IPS-18c (cell line): ENCODE data around the gene FIGNL2.

Experiments used
- H3K4me3 ChIP-seq: 2 replicates; pipeline ENCODE4 v1.7.0; 2013; ENCODE audit warnings: low read depth, mild to moderate bottlenecking, low read length, moderate library complexity; ENCODE audit not compliant: insufficient read depth
- H3K9me3 ChIP-seq: one replicate; pipeline ENCODE4 v1.6.1; 2013; ENCODE audit warnings: mild to moderate bottlenecking, low read length, moderate library complexity; ENCODE audit not compliant: control insufficient read depth, insufficient read depth

Gene FIGNL2

GRCh38 chr12:51865757-51866270, 17.3 kb upstream of the FIGNL2 start:
- no peaks in the 10 kb centered on the region for H3K9me3 ChIP-seq
- H3K4me3 ChIP-seq: peak overlapping the region; percentile 29; the same call in 1 of the 2 replicates

GRCh38 chr12:51864833-51865670, 16.5 kb upstream of the FIGNL2 start:
- H3K4me3 ChIP-seq: peak overlapping the region; percentile 65

DNA sequence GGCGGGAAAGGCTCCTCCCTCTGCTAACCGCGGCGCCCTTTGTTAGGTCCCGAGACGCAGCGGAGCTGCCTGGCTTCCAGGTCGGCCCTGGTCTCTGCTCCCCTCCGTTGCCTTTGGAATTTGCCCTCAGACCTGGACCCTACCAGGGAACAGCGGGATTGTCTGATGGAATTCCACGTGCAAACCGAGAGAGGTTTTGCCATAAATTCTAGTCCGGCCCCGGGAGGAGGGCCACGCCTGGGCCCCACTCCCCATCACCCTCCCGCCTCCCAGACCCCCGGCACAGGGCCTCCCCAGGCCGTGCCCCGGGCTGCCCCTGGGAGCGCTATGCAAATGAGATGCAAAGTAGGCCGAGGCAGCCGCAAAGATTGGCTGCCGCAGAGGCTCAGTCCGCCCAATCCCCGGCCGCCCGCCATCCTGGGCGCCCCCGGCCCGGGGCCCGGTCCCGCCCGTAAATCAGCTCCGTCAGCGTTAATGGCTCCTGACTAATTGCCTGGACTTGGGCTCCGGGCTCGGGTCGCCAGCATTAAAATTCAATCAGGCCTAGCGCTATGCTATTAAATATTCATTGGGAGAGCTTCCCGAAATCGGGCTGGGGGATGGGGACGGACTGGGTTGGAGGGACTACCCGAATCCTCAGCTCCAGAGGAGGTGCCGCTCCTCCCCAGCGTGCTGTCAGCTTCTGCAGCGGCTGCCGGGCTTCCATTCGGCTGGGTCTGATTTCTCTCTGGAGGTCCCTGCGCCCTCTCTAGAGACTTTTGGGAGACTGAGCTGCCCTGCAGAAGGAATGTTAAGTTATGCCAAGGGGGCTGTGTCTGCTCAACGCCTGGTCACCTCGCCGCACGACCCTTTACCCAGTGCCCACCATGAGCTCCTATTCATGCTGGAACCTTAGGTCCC, 15.7 kb upstream of the FIGNL2 start:
- Histone ChIP-seq H3K4me3 (peak overlapping the region; percentile 65), H3K9me3 (no peaks in the 10 kb centered on the region)

More at GRCh38 chr12:51864833-51865670, 16.5 kb upstream of the FIGNL2 start:
- H3K9me3 ChIP-seq: no peaks in the 10 kb centered on the region

GRCh38 chr12:51863363-51863932, 14.9 kb upstream of the FIGNL2 start:
- Histone ChIP-seq H3K4me3 (peak overlapping the region; percentile 65), H3K9me3 (no peaks in the 10 kb centered on the region)

GRCh38 chr12:51862947-51863346, 14.4 kb upstream of the FIGNL2 start:
- peak overlapping the region; percentile 65 for H3K4me3 ChIP-seq

GRCh38 chr12:51860986-51861385, 12.5 kb upstream of the FIGNL2 start:
- Histone ChIP-seq H3K9me3 (no peaks in the 10 kb centered on the region), H3K4me3 (no peak overlapping the region)

More at GRCh38 chr12:51862947-51863346, 14.4 kb upstream of the FIGNL2 start:
- H3K9me3 ChIP-seq: no peaks in the 10 kb centered on the region

- Histone ChIP-seq H3K4me3 (peak overlapping the region; percentile 22; the same call in 1 of the 2 replicates), H3K9me3 (no peaks in the 10 kb centered on the region)
Observed at GRCh38 chr12:51855586-51856428, 7.3 kb upstream of the FIGNL2 start.

GRCh38 chr12:51852404-51853137, 4.1 kb upstream of the FIGNL2 start:
- Histone ChIP-seq H3K4me3 (no peak overlapping the region; the same call in 1 of the 2 replicates), H3K9me3 (no peaks in the 10 kb centered on the region)

DNA sequence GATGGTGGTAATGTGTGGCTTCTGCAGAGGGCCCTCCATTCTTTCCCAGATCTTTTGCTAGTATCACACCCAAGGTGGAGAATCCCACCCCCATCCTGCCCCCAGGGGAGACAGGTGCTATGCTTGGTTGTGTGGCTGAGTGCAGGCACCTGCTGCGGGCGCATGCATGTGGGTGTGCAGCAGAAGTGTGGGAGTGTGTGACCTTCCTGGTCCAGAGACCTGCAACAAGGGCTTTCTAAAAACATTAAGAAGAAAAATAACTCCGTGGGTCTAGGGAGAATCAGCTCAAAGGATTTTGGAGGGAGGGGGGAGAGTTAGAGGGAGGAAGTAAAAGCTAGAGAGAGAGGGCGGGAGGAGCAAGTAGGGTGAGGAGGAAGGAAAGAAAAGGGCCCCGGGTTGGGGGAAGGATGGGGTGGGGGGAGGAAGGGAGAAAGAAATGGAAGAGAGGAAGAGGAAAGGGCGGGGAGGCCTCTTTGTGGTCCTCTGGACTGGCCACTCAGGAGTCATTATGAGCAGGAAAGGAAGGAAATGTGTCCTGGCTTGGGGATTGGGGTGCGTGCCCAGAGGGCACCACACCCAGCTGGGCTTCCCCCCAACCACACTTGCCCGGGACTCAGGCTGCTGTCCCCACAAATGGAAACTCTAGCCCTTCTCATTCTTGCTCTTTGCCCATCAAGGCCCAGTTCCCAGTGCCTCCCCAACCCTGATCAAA, 3.1 kb upstream of the FIGNL2 start:
- Histone ChIP-seq H3K9me3 (no peaks in the 10 kb centered on the region), H3K4me3 (no peak overlapping the region)

DNA sequence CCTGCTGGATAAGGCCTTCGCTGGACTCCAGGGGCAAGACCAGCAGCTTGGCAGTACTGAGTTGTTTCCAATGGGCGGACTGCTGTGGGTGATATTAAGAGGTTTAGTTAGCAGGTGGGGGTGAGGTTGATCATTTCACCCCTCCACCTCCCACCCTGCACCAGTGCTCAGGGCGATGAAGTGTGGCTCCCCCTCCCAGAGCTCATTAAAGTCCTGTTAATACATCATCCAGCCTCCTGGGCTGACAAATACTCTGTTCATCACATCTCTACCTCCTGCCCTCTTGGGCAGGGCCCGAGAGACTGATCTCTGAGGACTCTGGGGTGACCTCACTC, 2.4 kb upstream of the FIGNL2 start:
- no peaks in the 10 kb centered on the region for H3K9me3 ChIP-seq
- no peak overlapping the region for H3K4me3 ChIP-seq

DNA sequence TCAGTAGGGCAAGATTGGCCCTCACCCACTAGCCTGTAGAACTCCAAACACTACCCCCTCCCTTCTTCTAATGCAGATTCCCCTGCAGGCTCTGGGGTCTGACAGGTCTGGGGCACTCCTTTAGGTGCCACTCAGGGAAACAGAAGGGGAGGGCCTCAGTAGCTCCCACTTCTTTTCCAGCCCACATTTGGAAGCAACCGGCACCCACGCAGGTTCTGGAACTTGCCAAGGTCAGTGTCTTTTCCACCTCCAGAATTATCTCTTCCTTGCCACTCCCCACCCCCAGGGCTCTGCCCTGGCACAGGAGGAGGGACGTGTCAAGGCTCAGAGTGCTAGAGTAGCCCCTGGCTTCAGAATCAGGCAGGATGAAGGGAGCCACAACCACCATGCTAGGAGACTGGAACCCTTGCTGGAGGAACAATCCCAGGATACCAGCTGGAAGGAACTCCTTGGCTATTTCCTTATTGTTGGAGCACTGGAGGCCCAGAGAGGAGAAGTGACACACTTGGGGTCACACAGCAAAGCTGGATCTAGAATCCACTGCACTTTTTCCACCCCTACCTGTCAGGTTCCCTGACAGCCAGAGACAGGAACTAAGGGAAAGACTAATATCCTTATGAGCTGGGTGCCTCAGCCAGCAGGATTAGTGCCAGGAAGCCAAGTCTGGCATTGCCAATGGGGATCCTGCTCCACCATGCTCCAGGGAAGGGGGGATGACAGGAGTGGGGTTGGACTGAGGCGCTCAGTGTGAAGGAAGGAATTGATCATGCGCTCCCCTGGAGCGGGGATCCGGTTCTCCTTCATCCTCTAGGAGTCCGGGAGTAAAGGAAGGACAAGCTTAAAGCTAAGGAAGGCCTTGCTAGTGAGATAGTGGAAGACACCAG, 1.8 kb upstream of the FIGNL2 start:
- Histone ChIP-seq H3K9me3 (no peaks in the 10 kb centered on the region), H3K4me3 (0 out of 2 replicates have a peak overlapping the region, but pooled peaks have one; percentile 56)

GRCh38 chr12:51848841-51849735, 570 bp upstream of the FIGNL2 start:
- Histone ChIP-seq H3K9me3 (no peaks in the 10 kb centered on the region), H3K4me3 (peak overlapping the region; percentile 56)

- Histone ChIP-seq H3K9me3 (no peaks in the 10 kb centered on the region), H3K4me3 (peak overlapping the region; percentile 78)
Observed at GRCh38 chr12:51847643-51848325, 734 bp downstream of the FIGNL2 start.
